ENCODE data around the gene FADS2. TPM values are rescaled to one million over a fixed set of nuclear protein-coding genes. Genes with fewer than 3 reads are reported as not detected.

FADS2 gene
- total and polyA plus RNA-seq, 9 of the 15 experiments (the other 6 are each of a cell fraction or from before 2014, with no cell fraction given), result 2.9 to 42.8 (median 16.2) TPM

DNA sequence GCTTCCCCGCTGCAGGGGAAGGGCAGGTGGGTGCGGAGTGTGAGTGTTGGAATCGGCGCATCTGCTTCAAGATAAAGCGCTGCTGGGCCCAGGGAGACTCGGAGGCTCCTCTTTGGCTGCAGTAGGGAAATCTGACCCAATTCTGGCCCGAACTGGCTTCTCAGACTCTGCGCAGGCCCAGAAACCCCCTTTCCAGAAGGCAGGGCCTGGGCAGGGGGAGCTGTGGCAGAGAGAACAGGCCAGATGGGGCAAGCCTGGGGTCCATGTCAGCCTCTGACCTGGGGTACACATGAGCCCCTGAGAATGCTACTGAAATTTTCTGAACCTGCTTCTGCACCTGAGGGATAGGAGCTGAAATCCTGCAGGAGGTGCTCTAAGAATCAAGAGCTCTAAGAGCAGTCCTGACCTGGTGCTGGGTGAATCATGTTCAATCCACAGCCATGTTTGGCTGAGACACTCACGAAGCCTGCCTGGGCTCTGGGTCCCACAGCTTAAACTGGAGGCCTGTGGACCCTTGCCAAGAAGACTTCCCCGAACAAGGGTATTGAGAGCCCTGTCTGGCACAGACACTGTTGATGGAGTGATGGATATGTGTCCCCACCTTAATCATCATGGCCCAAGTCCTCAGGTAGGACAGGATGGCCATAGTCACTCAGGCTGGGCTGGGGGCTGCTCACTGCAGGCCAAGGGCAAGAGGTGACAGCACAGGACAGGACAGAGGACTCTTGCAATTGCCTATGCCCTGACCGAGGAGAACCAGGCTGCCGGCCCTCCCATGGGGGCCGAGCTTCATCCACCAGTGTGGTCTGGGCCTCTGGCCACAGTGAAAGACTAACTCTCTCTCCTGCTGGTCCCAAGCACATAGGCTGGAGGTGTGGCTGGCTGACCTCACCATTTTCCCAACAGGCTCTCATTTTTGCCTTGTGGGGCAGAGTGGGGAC lies 82.4 kb downstream of the FADS2 start:
- ChIA-PET CTCF (ENCODE audit: low intra/inter-chr PET ratio) (no interaction called here), POLR2A (interaction anchor here (0.9 kb wide), 1 partner anchor 10 kb away, joined by 3 read pairs; no protein-coding TSS in a partner anchor)
- WGBS (ENCODE audit: insufficient coverage, low coverage, missing lambda C conversion rate), result 85% methylated on average over 10 of the region's 13 CpGs
- peaks cover 12% of the 10 kb centered on the region for H3K9me1 ChIP-seq (ENCODE audit: control insufficient read depth, insufficient read depth, low read length)
- H3K4me3 ChIP-seq, result no peak overlapping the region
- H3K27ac ChIP-seq (ENCODE audit: extremely low read depth, low read depth, low read length), result no peak overlapping the region
- H3K9me3 ChIP-seq (replicated peaks; ENCODE audit: control insufficient read depth, insufficient read depth, low read depth, low read length), result no peaks in the 10 kb centered on the region
- no TSS peak for BruUV-seq (replicated peaks)
- ATAC-seq (0 out of 3 replicates have a peak, but pooled peaks have one; percentile 11), DNase-seq (ENCODE audit: extremely low read depth in 1 of 4, low spot score in 3 of 4) (no peak), FAIRE-seq (peak; percentile 69)
- no peak overlapping the region for H2AFZ ChIP-seq (ENCODE audit: low read depth, low read length)
- peaks cover 70% of the 10 kb centered on the region for H3K79me2 ChIP-seq (ENCODE audit: control insufficient read depth, insufficient read depth, low read length)
- peaks cover 24% of the 10 kb centered on the region; the same call in 1 of the 2 replicates for H4K20me1 ChIP-seq (replicated peaks; ENCODE audit: control insufficient read depth, insufficient read depth, low read length)
- intact Hi-C loops (cut with micrococcal nuclease) (no loop called here), in situ Hi-C loops (cut with MboI) (no loop called here)
- no peak overlapping the region for H3K4me2 ChIP-seq (ENCODE audit: insufficient read depth, low read length)
- peaks cover 46% of the 10 kb centered on the region; the same call in 2 of the 3 replicates for H3K36me3 ChIP-seq (ENCODE audit: control insufficient read depth, insufficient read depth, low read length)
- no peaks in the 10 kb centered on the region for H3K27me3 ChIP-seq (ENCODE audit: control insufficient read depth in 2 of 2, insufficient read depth in 2 of 2, low read length in 2 of 2)
- TF ChIP-seq, protein P1, sequence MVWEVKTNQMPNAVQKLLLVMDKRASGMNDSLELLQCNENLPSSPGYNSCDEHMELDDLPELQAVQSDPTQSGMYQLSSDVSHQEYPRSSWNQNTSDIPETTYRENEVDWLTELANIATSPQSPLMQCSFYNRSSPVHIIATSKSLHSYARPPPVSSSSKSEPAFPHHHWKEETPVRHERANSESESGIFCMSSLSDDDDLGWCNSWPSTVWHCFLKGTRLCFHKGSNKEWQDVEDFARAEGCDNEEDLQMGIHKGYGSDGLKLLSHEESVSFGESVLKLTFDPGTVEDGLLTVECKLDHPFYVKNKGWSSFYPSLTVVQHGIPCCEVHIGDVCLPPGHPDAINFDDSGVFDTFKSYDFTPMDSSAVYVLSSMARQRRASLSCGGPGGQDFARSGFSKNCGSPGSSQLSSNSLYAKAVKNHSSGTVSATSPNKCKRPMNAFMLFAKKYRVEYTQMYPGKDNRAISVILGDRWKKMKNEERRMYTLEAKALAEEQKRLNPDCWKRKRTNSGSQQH (CRISPR knock-in tag; IDR thresholded peaks at IDR 0.05), result no peak
- TF ChIP-seq, protein P2, sequence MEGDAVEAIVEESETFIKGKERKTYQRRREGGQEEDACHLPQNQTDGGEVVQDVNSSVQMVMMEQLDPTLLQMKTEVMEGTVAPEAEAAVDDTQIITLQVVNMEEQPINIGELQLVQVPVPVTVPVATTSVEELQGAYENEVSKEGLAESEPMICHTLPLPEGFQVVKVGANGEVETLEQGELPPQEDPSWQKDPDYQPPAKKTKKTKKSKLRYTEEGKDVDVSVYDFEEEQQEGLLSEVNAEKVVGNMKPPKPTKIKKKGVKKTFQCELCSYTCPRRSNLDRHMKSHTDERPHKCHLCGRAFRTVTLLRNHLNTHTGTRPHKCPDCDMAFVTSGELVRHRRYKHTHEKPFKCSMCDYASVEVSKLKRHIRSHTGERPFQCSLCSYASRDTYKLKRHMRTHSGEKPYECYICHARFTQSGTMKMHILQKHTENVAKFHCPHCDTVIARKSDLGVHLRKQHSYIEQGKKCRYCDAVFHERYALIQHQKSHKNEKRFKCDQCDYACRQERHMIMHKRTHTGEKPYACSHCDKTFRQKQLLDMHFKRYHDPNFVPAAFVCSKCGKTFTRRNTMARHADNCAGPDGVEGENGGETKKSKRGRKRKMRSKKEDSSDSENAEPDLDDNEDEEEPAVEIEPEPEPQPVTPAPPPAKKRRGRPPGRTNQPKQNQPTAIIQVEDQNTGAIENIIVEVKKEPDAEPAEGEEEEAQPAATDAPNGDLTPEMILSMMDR (IDR thresholded peaks at IDR 0.05 in 2 of 3, conservative IDR thresholded peaks at IDR 0.05 in 1 of 3; ENCODE audit: insufficient read depth in 2 of 3, low read depth in 1 of 3, low read length in 3 of 3), result 0 out of 6 replicates have a peak, but pooled peaks of 1 of the 3 experiments have one; percentile 1
- H3K9ac ChIP-seq (ENCODE audit: insufficient read depth in 1 of 2, low read depth in 2 of 2, low read length in 2 of 2), result peak overlapping the region in 1 of 2 experiments; percentile 70; a peak in 2 of 4 replicates
- peaks cover 14 to 65% of the 10 kb centered on the region in 2 experiments for H3K4me1 ChIP-seq (replicated peaks in 1 of 2; ENCODE audit: control insufficient read depth in 2 of 2, insufficient read depth in 2 of 2, low read length in 2 of 2)
